Left cardiac atrium (tissue), 4 donors: ENCODE measurements around the gene KIF26A. TPM values are rescaled to one million over a fixed set of nuclear protein-coding genes. Genes with fewer than 3 reads are reported as not detected.

Experiments used
- ATAC-seq, 2 donors: fragments of 200-7000 bp; cut with Tn5 transposase; one replicate each; pipeline ENCODE4 v1.9.1; 2020; ENCODE audit warnings: mild to moderate bottlenecking in 2 of 2, moderate library complexity in 2 of 2
- DNase-seq: peaks from one replicate; pipeline ENCODE4 v3.0.0-alpha.2; 2020
- intact Hi-C, 2 donors: fragments of 100-400 bp; cut with DNase I; formaldehyde crosslinking; loops; one replicate each; pipeline versions ENCODE4 v1.14.1 to v1.15.1; 2022 to 2023
- total RNA-seq, 2 donors: library from RNA; stranded (reverse); fragmentation: NEBNext Ultra II Directional; extraction: Animal tissue kit (Norgen Biotek cat#: 25700); gene quantifications; one replicate each; pipeline ENCODE4 v1.2.1, GENCODE V29; 2021
- donor health status: DM: no; HTN: yes; CAD: no.
- donor health status: DM: no; HTN: yes; CAD: no; lungs with severe emphysema.
- donor health status: DM: yes; HTN: yes; CAD: no.
- donor health status: Dilated cardiomyopathy.

Gene KIF26A
- total RNA-seq, 2 donors from 2014 or later = 7.6 to 8.1 TPM

GRCh38 chr14:104121142-104121541, 17.2 kb upstream of the KIF26A start:
- no peak for ATAC-seq
- intact Hi-C loops = no loop called here
- no peak for DNase-seq

DNA sequence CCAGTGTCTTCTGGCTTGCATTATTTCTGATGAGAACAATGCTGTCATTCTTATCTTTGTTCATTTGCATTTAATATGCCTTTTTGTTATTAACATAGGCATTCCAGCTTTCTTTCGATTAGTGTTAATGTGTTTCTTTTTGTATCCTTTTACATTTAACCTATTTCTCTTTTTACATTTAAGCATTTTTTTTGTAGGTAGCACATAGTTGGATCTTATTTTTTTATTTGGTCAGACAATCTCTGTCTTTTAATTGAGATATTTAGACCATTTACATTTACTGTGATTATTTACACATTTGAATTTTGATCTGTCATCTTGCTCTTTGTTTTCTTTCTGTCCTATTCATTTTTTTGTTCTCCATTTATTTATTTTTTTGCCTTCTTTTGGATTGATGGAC, 14.5 kb upstream of the KIF26A start:
- intact Hi-C loops = no loop called here
- DNase-seq (no peak), ATAC-seq (no peak)

- intact Hi-C loops = no loop called here
- no peak for DNase-seq
These were observed 13.4 kb upstream of the KIF26A start for GRCh38 chr14:104125011-104125410.

GRCh38 chr14:104126753-104127152, 11.6 kb upstream of the KIF26A start:
- intact Hi-C loops = no loop called here
- ATAC-seq = no peak
- no peak for DNase-seq

More at GRCh38 chr14:104125011-104125410, 13.4 kb upstream of the KIF26A start:
- no peak for ATAC-seq

DNA sequence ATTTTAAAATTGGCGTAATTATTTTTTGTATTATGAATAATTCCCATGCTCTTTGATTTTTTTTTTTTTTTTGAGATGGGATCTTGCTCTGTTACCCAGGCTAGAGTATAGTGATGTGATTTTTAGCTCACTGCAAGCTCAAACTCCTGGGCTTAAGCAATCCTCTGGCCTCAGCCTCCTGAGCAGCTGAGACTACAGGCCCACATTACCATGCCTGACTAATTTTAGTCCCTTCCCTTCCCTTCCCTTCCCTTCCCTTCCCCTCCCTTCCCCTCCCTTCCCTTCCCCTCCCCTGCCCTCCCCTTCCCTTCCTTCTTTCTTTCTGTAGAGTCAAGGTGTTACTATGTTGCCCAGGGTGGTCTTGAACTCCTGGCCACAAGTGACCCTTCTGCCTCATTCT, 9.4 kb upstream of the KIF26A start:
- ATAC-seq (no peak), DNase-seq (no peak)
- intact Hi-C loops = no loop called here

- DNase-seq = no peak
- intact Hi-C loops = no loop called here
- no peak for ATAC-seq
These were observed 8.8 kb upstream of the KIF26A start for GRCh38 chr14:104129556-104129955.

DNA sequence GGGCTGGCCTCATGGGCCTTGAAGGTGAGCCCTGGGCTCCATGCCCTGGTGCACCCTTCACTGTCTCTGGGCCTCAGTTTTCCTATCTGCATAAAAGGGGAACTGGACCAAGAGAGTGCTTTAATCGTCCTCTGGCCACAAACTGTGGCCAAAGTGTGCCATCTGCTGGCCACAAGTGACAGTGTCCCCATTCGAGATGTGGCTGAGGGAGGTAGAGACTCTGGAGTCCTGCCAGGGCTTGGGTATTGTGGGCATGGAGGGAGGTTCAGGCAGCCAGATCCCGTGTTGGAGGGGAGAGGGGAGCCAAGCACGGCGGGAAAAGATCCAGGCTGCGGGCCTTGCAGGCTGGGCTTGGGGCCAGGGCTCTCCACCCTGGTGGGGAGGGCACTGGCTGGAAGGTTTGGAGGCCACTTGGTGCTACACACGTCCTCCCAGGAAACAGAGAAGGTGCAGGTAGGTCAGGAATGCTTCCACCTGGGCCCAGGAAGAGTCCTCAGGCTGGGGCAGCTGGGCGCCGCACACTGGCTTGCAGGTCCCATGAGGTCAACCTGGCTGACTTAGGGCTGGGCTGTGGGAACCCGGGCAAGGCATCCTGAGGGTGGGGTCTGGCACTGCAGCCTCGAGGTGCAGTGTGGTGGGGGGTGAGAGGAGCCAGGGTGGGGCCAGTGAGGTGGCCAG, 7.3 kb upstream of the KIF26A start:
- intact Hi-C loops = loop anchor here (1.0 to 5.0 kb wide), 3 partner anchors 53 to 511 kb away; no protein-coding TSS in a partner anchor
- ATAC-seq (peak; percentile 70 to 83), DNase-seq (peak; percentile 66)

GRCh38 chr14:104131968-104132732, 6.2 kb upstream of the KIF26A start:
- intact Hi-C loops = loop anchor here (1.0 to 5.0 kb wide), 3 partner anchors 54 to 510 kb away; no protein-coding TSS in a partner anchor
- peak; percentile 14 for DNase-seq
- ATAC-seq = no peak

GRCh38 chr14:104132981-104133380, 5.4 kb upstream of the KIF26A start:
- DNase-seq = peak; percentile 18
- intact Hi-C loops = loop anchor here (5.0 kb wide), 2 partner anchors 56 to 509 kb away; no protein-coding TSS in a partner anchor
- ATAC-seq = no peak

DNA sequence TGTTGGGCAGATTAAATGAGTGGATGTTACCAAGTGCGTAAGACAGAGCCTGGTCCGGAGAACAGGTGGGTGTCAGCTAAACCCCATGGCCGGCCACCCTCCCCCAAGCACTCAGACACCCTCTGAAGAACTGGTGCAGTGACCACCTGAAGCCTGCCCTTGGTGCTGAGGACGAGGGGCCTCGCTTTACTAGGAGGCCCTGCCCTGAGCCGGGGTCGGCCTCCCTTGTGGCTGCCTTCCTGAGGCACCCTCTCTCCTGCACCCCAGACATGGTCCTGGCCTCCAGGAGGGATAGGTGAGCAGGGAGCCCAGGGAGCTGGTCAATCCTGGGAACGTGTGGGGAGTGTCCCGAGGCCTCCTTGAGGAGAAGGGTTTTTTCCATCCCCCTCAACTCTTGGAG, 4.9 kb upstream of the KIF26A start:
- intact Hi-C loops = loop anchor here (5.0 kb wide), 2 partner anchors 56 to 509 kb away; no protein-coding TSS in a partner anchor
- ATAC-seq = no peak

DNA sequence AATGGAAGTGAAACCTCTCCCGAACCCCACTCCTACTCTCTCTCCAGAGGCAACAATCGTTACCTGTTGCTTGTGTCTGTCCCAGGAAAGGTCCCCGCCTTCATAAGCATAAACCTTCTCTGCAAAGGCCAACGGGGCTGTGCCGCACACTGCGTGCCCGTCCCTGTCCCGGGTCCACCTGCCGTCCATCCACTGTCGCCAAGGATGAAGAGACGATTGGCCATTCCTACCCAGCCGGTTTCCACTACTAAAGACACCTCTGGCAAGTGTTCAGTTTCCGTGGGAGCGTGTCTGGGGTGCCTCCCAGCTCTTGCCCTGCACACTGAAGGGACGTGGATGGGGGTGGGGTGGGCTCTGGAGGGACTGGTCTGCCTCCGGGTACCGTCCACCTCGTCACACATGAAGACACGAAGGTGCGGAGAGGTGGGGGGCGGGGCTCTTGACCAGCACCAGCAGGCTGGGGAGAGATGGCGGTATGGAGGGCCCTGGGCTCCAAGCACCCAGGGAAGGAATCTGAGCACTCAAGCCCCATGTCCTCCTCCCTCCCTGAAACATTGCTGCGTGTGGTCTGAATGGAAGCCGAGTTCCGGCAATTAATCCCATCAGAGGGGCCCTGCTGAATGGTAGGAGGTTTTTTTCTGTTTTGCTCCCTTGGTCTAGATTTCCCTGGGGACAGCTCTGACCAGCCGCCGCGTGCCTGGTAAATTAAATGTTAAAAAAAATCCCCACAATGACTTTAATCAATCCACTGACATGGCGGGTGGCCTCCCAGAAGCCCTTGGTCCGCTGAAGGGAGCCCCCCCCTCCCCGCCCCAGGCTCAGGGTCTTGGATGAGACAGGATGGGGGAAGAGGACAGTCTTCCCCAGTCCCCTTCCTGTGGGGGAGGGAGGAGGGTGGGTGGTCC, 4.1 kb upstream of the KIF26A start:
- intact Hi-C loops = loop anchor here (5.0 kb wide), 2 partner anchors 57 to 508 kb away; no protein-coding TSS in a partner anchor
- DNase-seq (peak; percentile 27), ATAC-seq (no peak)

More for the DNA sequence above, 4.9 kb upstream of the KIF26A start:
- peak; percentile 17 for DNase-seq

- no peak for ATAC-seq
- peak; percentile 51 for DNase-seq
- intact Hi-C loops = loop anchor here in 1 of 2 donors (5.0 kb wide), 1 partner anchor 427 kb away; no protein-coding TSS in a partner anchor
These were observed 3.1 kb upstream of the KIF26A start for GRCh38 chr14:104135121-104135903.

DNA sequence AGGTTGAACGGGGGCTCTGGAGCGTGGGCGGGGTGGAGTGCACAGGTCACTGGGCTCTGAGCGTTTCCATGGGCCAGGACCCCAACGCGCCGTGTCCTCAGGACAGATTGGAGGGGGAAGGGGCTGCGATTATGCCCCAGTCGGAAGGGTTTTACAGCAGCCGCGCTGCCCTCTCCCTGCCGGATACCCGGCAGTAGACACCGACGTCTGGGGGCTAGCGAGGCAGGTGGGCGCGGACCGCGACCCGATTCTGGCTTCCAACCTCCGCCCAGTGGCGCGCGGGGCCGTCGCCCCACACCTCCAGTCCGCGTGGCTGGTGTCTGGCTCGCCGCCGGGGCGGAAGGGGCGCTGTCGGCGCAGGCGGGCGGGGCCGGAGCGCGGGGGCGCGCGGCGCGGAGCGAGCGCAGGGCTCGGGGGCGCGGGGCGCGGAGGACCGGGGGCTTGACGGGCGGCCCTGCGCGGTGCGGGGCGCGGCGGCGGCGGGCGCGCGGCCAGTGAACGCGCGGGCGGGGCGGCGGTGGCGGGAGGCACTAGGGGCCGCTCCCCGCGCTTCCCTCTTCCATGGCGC, 2.4 kb upstream of the KIF26A start:
- no peak for ATAC-seq
- intact Hi-C loops = loop anchor here (2.0 to 5.0 kb wide), 2 partner anchors 426 to 429 kb away; no protein-coding TSS in a partner anchor
- DNase-seq = peak; percentile 40

GRCh38 chr14:104136472-104137296, 1.7 kb upstream of the KIF26A start:
- DNase-seq (peak; percentile 45), ATAC-seq (no peak)
- intact Hi-C loops = loop anchor here (2.0 to 5.0 kb wide), 2 partner anchors 426 to 428 kb away; no protein-coding TSS in a partner anchor

DNA sequence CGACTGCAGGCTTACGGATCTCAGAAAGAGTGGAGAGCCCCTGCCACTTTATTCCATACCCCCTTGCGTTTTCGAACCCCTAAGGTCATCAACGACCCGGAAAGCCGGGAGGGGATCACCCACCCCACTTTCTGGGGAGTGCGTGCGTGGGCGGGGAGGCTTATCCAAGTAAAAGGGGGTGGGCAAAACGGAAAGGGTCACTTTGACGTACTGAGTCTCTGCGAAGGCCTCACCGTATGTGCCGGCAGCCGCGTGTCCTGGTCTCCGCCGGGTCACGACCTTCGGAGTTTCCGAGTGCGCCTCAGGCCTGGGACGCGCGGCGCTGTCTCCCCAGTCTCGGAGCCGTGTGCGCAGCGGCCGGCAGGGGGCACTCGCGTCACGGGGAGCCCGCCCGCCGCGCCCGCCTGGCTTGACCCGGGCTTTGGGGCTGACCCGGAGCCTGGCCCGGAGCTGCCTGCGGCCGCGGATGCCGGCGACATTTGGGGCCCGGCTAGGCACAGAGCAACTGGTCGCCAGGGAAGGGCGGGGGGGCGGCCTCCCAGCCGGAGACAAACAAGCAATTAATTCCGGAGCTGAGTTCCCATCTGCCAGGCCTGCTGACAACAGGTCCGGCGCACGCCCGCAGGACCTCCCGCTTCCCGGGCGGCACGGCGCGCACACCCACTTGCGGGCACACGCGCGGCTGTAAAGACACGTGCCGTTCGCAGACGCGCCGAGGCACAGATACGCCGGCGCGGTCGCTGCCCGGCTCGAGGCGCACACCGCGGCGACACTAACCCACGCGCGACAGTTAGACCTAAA, 890 bp upstream of the KIF26A start:
- peak; percentile 86 to 88 for ATAC-seq
- DNase-seq = peak; percentile 77
- intact Hi-C loops = loop anchor here (2.0 to 5.0 kb wide), 2 partner anchors 425 to 427 kb away; no protein-coding TSS in a partner anchor
